GM19468 (cell line): ENCODE results near the gene PHF5A.
"Not testable (repeated sequence)": the region's sequence is repeated elsewhere in the genome, so short reads cannot be mapped to it uniquely, and the experiment has no call there.

Experiments
- ATAC-seq: cut with Tn5 transposase; IDR thresholded peaks from one replicate; pipeline ENCODE4 v1.9.1; 2021; ENCODE audit warnings: mild to moderate bottlenecking, moderate library complexity, moderate number of reproducible peaks; ENCODE audit not compliant: unreplicated experiment; ENCODE audit errors: extremely low read depth

The PHF5A gene

GRCh38 chr22:41458161-41458728 lies 10.2 kb downstream of the PHF5A start:
- no peak for ATAC-seq

DNA sequence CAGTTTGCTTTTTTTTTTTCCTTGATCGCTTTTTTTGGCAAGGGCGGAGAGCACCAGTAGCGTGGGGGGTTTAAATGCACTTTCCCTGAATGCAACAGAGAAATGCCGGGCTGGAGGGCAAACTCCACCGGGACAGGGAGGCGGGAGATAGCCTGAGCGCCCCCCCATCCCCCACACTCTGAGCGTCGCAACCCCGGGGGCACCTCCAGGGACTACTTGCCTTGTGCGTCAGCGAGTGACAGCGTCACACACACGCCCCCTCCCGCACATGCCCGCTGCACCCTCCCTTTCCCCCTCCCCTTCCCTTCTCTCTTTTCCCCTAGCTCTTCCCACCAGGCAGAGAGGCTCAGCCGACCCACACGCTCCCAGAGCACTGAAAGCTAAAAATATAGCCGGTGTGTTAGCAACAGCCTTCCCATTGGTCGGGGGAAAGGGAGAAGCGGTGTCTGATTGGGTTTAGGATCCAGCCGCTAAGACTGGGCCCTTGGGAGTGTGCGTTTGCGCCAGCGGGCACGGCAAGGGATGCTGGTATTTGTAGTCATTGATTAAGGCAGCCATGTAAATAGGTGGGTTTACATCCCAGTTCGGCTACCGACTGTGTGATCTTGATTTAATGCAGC lies 20.2 kb downstream of the PHF5A start:
- ATAC-seq = no peak

DNA sequence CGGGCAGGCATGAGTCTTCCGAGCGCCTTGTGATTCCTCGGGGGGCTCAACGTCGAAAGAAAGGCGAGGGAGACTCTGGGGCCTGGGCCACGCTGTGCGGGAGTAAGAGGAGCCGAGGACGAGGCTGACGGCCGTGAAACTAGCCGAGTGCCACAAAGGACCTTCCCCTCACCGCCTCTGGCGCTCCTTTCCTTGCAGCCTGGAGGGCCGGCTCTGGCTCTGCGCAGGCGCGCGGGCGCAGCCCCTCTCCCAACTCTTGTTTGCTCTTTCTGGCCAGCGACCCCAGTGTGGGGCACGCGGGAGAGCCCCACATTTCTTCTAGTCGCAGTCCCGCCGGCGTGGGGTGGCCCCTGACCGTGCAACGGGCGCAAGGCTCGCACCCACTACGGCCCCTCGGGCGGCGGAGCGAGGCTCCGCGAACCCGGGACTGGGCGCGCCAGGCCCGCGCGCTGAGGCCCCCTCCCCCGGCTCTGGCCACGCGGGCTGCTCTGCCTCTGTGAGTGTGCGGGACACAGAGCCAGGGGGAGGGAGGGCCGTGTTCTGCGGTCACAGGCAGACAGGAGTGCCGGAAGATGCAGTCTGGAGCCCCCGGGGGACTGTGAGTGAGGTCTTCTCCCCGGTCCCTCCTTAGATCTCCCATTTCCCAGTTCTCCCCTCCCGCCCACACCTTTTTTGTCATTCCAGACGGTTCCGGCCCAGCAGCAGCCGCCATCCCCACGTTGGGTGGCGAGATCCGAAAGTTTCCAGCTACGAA lies 20.9 kb downstream of the PHF5A start:
- ATAC-seq = no peak

DNA sequence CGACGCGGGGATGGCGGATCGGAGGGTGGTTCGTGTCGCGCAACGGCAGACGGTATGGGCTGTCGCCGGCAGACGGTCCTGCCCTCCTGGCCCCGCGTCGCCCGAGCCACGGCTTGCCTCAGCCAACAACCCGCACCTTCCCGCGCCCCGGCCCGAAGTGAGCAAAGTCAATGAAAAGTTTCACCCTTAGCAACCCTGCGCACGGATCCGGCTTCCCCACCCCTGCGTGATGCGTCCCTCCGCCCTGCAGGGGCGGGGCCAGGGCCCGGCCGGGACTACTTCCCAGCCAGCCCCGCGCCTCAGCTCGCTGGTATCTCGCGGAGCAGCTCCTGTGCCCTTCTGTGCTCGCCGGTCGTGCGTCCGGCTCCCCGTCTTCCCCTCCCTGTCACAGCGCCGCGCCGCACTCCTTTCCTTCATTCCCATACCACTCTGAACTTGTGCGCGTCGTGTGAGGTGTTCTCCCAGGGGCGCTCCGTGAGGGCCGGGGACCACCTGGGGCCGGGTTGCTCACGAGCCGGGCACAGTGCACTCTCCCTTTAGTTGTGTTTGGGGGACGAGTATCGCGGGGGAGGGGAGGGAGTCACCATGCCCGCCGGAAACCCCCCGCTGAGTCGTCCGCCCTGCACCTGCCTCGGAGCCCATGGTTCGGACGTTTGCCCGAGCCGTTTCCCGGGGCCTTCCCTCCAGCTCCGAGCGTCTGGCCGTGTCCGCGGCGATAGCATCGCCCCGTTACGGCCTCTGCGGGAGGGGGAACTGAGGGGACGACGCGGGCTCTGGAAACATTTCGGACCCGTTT lies 21.7 kb downstream of the PHF5A start, which contains the start of gene TOB2:
TOB2 (minus strand) TSS at position 163 of the 796 bp plus-strand sequence. CDS start 9,456 bp downstream, outside the sequence.
- peak; percentile 65 for ATAC-seq

GRCh38 chr22:41446057-41446501 lies 22.4 kb downstream of the PHF5A start:
- ATAC-seq = no peak

- no peak for ATAC-seq
These were observed 23.1 kb downstream of the PHF5A start for GRCh38 chr22:41445129-41446056.

- ATAC-seq = peak; percentile 50
These were observed 23.9 kb downstream of the PHF5A start for GRCh38 chr22:41444360-41445128.

GRCh38 chr22:41442240-41442792 lies 26.2 kb downstream of the PHF5A start:
- no peak for ATAC-seq

GRCh38 chr22:41440511-41440910 lies 28.0 kb downstream of the PHF5A start:
- not testable (repeated sequence) for ATAC-seq

DNA sequence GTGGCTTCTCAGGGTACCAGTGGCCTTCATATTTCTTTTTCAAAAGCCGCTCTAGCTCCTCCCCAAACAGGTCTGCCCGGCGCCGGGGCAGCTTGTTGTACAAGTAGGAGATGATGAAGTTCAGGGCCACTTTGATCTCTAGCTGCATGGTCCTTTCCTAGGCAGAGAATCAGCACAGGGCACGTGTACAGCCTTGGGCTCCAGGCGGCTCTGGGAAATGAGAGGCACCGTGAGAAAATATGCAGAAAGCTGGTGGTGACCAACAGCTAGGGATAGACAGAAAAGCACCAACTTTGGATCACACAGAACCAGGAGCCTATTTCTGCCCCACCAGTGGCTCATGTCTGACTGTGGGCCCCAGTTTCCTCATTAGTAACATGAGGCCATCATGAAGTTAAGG lies 31.3 kb downstream of the PHF5A start:
- ATAC-seq = no peak

GRCh38 chr22:41436322-41437113 lies 32.0 kb downstream of the PHF5A start:
- no peak for ATAC-seq

DNA sequence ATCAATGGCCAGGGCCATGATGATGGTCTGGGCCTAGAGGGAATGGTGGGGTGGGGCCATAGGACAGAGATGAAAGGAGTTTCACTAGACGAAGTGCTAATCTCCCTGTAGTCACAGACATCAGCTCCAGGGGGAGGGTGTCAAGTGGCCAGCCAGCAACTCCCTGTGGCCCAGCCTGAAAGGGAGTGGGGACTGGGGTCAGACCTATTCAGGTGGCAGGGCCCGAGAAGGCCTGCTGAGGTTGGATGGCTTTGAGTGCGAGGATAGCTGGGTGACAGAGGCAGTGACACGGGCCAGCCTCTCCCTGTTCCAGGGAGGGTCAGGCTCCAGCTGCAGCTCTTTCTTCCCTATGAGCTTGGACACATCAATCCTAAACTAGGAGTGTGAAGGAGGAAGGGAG lies 32.9 kb downstream of the PHF5A start:
- ATAC-seq = no peak

- not testable (repeated sequence) for ATAC-seq
These were observed 34.0 kb downstream of the PHF5A start for GRCh38 chr22:41434361-41435003.

- ATAC-seq = not testable (repeated sequence)
These were observed 35.0 kb downstream of the PHF5A start for GRCh38 chr22:41433480-41433879.

DNA sequence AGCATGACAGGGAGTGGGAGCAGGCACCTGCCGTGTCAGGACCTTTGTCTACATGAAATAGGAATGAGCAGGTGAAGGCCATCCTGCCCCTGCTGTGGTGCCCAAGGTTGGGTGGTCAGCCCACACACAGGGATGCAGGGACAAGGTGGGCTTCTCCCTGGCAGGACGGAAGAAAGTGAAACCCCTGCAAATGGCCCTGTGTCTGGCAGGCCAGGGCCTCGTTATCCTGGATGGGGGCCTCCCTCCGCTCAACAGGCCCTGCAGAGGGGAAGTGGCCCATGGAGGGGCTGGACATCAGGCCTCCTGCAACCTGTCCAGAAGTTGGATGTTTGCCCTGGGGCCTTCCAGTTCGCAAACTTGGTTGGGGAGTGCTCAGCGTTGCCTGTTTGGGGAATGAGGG lies 36.8 kb downstream of the PHF5A start:
- no peak for ATAC-seq

DNA sequence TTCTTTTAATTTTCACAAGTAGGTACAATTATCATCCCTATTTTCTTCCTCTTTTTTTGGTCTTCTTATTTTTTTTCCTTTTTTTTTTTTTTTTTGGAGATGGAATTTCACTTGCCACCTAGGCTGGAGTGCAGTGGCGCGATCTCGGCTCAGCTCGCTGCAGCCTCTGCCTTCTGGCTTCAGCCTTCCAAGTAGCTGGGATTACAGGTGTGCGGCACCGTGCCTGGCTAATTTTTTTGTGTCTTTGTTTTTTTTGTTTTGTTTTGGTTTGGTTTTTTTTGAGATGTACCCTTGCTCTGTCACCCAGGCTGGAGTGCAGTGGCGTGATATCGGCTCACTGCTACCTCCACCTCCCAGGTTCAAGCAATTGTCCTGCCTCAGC lies 38.5 kb downstream of the PHF5A start:
- no peak for ATAC-seq

- no peak for ATAC-seq
These were observed 39.1 kb downstream of the PHF5A start for GRCh38 chr22:41429232-41429950.
